Loucy (cell line): ENCODE results near the gene LACTB.

Source experiments
- EZH2phosphoT487 ChIP-seq: fragments of 200-600 bp; IDR thresholded peaks from 2 replicates; pipeline ENCODE4 v1.6.1; 2018; ENCODE audit warnings: antibody characterized with exemption, mild to moderate bottlenecking, moderate library complexity, borderline replicate concordance
- TF ChIP-seq, protein P1 (sequence below): fragments of 200-600 bp; sonication (generic); conservative IDR thresholded peaks from 2 replicates; pipeline ENCODE4 v1.5.1; 2014; ENCODE audit warnings: mild to moderate bottlenecking, antibody characterized with exemption, low read length

DNA sequence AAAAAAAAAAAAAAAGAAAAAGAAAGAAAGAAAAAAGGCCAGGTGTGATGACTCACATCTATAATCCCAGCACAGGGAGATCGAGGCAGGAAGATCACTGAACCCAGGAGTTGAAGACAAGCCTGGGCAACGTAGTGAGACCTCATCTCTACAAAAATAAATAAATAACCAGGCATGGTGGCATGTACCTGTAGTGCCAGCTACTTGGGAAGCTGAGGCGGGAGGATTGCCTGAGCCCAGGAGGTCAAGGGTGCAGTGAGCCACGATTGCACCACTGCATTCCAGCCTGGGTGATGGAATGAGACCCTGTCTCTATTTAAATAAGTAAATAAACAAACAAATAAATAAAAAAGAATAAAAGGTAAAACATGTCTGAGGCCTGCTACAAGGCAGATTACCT, 39.3 kb upstream of the LACTB start:
- TF ChIP-seq, protein P1, sequence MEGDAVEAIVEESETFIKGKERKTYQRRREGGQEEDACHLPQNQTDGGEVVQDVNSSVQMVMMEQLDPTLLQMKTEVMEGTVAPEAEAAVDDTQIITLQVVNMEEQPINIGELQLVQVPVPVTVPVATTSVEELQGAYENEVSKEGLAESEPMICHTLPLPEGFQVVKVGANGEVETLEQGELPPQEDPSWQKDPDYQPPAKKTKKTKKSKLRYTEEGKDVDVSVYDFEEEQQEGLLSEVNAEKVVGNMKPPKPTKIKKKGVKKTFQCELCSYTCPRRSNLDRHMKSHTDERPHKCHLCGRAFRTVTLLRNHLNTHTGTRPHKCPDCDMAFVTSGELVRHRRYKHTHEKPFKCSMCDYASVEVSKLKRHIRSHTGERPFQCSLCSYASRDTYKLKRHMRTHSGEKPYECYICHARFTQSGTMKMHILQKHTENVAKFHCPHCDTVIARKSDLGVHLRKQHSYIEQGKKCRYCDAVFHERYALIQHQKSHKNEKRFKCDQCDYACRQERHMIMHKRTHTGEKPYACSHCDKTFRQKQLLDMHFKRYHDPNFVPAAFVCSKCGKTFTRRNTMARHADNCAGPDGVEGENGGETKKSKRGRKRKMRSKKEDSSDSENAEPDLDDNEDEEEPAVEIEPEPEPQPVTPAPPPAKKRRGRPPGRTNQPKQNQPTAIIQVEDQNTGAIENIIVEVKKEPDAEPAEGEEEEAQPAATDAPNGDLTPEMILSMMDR: no peak
- no peak for TF ChIP-seq EZH2phosphoT487
